Measurements from ENCODE around the gene RFWD3. TPM values are rescaled to one million over a fixed set of nuclear protein-coding genes. Genes with fewer than 3 reads are reported as not detected.

The RFWD3 gene
- 93.9 and 96.9 TPM in 2 replicates for total RNA-seq

GRCh38 chr16:74666425-74667254 lies at the start of gene RFWD3:
TSS of gene RFWD3 (minus strand) at chr16:74666877. CDS start at chr16:74661449, 5,428 bp downstream.
- intact Hi-C loops (cut with micrococcal nuclease) = loop anchor here (1.0 to 5.0 kb wide), 8 partner anchors 30 to 982 kb away; partner anchors contain the start of genes GABARAPL2, GLG1, MLKL and PSMD7

DNA sequence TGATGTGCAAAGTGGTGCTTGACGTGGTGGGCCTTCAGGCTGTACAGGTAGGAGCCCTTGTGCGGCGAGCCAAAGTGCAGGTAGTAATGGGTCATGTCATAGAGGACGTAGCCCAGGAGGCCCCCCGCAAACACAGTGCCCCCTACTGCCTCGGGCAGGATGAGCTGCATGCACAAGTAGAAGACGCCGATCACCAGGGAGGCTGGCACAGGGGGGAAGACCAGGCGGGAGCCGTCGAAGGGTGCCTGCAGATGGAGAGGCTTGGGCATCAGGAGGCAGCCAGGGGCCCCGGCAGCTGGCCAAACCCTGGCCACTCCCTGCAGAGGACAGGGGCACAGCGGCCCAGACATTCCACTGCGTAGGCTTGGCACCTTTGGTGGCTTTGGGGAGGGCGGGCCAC lies 49.7 kb upstream of the RFWD3 start:
- intact Hi-C loops (cut with micrococcal nuclease) = no loop called here

GRCh38 chr16:74713876-74714275 lies 47.2 kb upstream of the RFWD3 start:
- intact Hi-C loops (cut with micrococcal nuclease) = no loop called here

GRCh38 chr16:74713325-74713724 lies 46.6 kb upstream of the RFWD3 start:
- intact Hi-C loops (cut with micrococcal nuclease) = no loop called here

DNA sequence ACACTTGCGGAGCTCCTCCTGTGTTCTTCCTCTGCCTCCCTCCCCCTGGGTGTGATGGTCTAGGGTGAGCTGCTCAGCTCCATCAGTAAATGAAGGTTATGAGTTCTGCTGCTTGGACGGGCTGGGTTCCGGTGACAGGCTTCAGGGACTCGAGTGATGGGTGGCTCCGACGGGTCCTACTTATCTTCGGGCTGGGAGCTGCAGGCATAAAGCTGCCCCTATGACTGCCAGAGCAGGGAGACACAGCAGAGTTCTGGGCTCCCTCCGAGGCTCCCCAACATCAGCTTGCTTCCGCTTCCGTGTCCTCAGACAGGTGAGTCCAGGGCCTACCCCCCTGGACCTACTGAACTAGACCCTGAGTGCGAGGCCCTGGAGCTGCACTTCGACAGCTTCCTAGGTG lies 45.3 kb upstream of the RFWD3 start:
- intact Hi-C loops (cut with micrococcal nuclease) = no loop called here

DNA sequence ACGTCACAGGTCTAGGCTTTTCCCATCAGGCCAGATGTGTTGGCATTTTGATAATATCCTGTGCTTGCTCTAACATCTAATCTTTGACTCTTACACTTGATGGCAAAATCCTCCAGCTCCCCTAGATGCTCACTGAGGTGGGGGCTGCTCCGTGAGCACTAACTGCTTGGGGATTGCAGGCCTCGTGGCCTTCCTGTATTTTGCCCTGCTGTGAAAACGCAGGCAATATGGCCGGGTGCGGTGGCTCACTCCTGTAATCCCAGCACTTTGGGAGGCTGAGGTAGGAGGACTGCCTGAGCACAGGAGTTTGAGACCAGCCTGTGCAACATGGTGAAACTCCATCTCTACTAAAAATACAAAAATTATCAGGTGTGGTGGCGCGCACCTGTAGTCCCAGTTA lies 43.7 kb upstream of the RFWD3 start:
- intact Hi-C loops (cut with micrococcal nuclease) = no loop called here

DNA sequence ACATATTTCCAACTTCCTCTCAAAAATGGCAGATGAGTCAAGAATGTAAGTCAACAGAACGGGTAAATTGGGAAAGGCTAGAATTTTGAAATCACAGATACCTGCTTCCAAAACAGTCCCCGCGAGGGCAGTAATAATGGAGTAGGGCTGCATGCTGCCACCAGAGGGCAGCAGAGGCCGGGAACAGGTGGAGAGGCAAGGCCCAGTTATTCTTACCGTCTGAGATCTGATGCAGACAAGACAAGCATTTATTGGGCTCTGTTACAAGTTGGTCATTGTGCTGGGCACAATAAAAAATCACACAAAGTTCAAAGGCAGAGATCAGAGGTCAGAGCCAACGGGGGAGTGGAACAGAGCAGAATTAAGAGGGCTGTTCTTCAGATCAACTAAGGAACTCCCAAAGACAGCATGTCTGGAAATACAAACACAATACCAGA lies 42.8 kb upstream of the RFWD3 start:
- intact Hi-C loops (cut with micrococcal nuclease) = loop anchor here (1.0 to 10.0 kb wide), 4 partner anchors 8 to 402 kb away; partner anchors contain the start of gene WDR59

- intact Hi-C loops (cut with micrococcal nuclease) = loop anchor here (1.0 to 10.0 kb wide), 3 partner anchors 9 to 284 kb away; partner anchors contain the start of genes RFWD3 and WDR59
Observed at GRCh38 chr16:74700438-74701225, 34.0 kb upstream of the RFWD3 start, which contains the start of gene MLKL. TSS of gene MLKL (minus strand) at chr16:74700862. CDS start at chr16:74695757, 5,105 bp downstream.

DNA sequence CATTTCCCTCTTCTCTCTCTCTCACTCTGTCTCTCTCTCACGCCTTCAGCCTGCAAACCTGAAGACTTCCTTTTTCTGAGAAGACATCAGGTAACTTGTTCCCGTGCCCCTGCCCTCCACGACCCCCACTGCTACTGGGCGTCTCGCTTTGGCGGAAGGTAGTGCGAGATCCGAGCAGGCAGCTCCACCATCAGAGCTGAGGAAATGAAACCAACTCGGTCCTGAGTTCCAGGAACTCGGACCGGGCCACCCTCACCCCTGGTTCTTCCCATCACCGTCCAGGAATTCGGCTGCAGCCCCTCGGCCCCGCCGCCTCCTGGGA lies 33.4 kb upstream of the RFWD3 start:
- intact Hi-C loops (cut with micrococcal nuclease) = loop anchor here (2.0 to 10.0 kb wide), 2 partner anchors 33 to 285 kb away; partner anchors contain the start of genes RFWD3 and WDR59

GRCh38 chr16:74699666-74700065 lies 33.0 kb upstream of the RFWD3 start:
- intact Hi-C loops (cut with micrococcal nuclease) = loop anchor here (2.0 to 10.0 kb wide), 4 partner anchors 33 to 868 kb away; partner anchors contain the start of genes CFDP1, GABARAPL2, RFWD3 and WDR59

GRCh38 chr16:74698222-74698621 lies 31.5 kb upstream of the RFWD3 start:
- intact Hi-C loops (cut with micrococcal nuclease) = loop anchor here (5.0 to 10.0 kb wide), 2 partner anchors 737 to 869 kb away; partner anchors contain the start of genes CFDP1 and GABARAPL2

DNA sequence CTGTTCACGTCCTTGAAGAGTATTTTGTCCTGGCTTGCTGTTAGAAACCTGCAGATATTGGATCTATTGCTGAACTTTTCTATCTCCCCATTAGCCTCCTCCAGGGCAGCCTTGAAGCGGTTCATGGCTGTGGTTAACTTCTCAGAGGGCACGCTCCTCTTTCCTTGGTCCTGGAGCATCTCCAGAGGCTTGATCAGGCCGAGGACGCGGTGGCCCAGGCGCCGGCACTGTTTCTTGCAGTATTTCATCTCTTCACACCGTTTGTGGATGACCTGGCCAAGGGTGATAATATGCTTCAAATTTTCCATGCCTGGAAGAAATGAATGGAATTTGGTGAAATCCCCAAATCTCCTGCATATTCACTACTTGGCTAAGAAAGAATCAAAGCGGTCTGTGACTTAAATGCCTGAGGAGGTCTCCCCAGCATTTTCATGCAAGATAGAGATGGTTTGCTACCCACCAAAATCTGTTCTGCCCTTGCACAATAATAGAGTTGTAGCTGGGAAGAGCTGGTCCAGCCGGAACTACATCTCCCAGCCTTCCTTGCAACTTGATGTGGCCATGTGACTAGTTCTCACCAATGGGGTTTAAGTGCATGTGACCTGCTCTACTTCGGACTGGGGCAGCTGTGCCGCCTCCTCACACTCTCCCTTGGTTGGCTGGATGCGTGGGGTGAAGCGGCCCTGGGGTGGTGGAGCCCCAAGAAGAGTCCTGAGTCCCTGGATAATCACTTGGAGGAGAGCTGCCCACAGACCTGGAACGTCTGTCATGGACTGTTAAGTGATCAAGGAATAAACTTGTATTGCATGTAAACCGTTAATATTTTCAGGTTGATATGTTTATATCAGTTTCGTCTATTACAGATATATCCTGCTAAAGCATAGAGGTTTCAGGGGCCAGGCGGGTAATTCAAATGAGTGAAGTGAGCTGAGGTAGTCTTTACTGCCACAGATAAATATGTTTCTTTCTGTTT lies 29.1 kb upstream of the RFWD3 start:
- intact Hi-C loops (cut with micrococcal nuclease) = loop anchor here (1.0 to 10.0 kb wide), 3 partner anchors 28 to 872 kb away; partner anchors contain the start of genes CFDP1 and GABARAPL2

DNA sequence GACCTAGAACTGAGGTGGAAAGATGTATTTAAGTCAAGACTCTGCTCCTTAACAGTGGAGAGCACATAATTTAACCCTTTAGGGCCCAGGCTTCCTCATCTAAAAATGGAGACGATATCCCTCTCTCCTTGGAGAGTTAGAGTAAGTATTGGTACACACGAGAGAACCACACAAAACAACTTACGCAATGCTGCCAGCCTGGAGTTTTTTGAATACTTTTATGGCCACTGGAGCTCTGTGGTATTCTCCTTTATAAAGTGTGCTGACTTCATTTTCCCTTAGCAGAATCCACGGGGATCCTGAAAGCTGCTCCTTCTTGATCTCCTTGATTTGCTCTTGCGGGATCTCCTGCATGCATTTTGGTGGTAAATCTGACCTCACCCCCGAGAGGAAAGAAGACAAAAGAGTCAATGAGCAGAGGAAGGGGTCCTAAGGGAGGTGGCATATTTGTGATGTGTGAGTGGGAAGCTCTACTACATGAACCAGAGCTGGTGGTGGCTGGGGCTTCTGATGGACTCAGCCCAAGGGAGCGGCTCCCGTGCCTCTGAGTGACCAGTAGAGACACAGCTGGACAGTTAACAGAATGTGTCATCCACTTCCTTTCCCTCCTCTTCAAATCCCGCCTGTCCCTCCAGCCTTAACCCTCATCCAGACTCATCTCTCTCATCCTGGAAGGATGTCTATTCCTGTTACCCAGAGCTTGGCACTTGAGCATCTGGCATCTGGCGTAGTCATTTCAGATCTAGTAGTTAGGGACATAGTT lies 24.6 kb upstream of the RFWD3 start:
- intact Hi-C loops (cut with micrococcal nuclease) = loop anchor here (10.0 kb wide), 1 partner anchor 744 kb away; the partner anchor contains the start of gene CFDP1

GRCh38 chr16:74682556-74682955 lies 15.9 kb upstream of the RFWD3 start:
- intact Hi-C loops (cut with micrococcal nuclease) = no loop called here

DNA sequence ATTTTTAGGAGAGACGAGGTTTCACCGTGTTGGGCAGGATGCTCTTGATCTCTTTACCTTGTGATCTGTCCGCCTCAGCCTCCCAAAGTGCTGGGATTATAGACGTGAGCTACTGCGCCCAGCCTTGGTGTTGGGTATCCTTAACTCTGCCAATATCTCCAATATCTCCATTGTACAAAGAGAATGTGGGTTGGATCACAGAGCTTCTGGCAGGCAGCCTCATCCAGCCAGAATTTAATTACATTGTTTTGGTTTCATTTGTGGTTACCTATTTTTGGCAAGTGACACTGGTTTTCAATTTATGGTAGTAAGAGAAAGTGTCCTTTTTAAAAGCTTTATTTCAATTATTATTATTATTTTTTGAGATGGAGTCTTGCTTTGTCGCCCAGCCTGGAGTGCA lies 14.0 kb upstream of the RFWD3 start:
- intact Hi-C loops (cut with micrococcal nuclease) = no loop called here

DNA sequence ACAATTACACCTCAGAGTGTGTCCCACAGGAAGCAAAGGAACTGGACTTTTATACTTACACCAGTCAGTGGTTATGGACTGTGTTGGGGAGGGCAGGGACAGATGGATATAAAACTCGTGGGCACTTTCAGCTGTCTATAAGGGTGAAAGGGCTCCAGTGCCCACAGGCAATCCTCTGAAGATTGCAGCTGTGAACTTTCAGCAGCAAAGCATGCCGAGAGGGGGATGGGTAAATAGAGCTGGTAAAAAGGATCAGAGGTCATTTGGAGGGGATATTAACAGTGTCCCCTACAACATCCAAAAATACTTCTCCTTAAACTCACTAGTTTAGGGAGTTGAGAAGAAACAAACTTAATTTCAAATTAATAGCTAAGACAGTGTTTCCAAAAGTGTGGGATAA lies 13.3 kb upstream of the RFWD3 start:
- intact Hi-C loops (cut with micrococcal nuclease) = no loop called here

- intact Hi-C loops (cut with micrococcal nuclease) = no loop called here
Observed at GRCh38 chr16:74677868-74678267, 11.2 kb upstream of the RFWD3 start.

GRCh38 chr16:74673876-74674275 lies 7.2 kb upstream of the RFWD3 start:
- intact Hi-C loops (cut with micrococcal nuclease) = no loop called here

GRCh38 chr16:74668877-74669276 lies 2.2 kb upstream of the RFWD3 start:
- intact Hi-C loops (cut with micrococcal nuclease) = loop anchor here (5.0 kb wide), 1 partner anchor 898 kb away; the partner anchor contains the start of gene GABARAPL2
